Activated CD4-positive, alpha-beta T cell treated with anti-CD3 and anti-CD28 coated beads, Interleukin-2, amount 10 ng/mL, durations not matched to agents 24 days and 14 days (primary cell): ENCODE data around the gene DNAJB8. TPM values are rescaled to one million over a fixed set of nuclear protein-coding genes. Genes with fewer than 3 reads are reported as not detected.

Source experiments
- DNase-seq: peaks from one replicate; pipeline ENCODE4 v3.0.0; 2022
- H3K27ac Mint-ChIP-seq: one replicate; pipeline ENCODE4 v1.8.0; 2022; ENCODE audit warnings: mild to moderate bottlenecking, mixed read lengths
- H3K27me3 Mint-ChIP-seq: one replicate; pipeline ENCODE4 v1.8.0; 2022; ENCODE audit warnings: mixed read lengths
- H3K36me3 Mint-ChIP-seq: one replicate; pipeline ENCODE4 v1.8.0; 2022; ENCODE audit warnings: low read depth, mild to moderate bottlenecking, mixed read lengths
- H3K4me1 Mint-ChIP-seq: one replicate; pipeline ENCODE4 v1.8.0; 2021; ENCODE audit warnings: mixed read lengths
- H3K4me3 Mint-ChIP-seq: one replicate; pipeline ENCODE4 v1.8.0; 2022; ENCODE audit warnings: mild to moderate bottlenecking, moderate library complexity, mixed read lengths
- H3K9me3 Mint-ChIP-seq: one replicate; pipeline ENCODE4 v1.8.0; 2021; ENCODE audit warnings: mixed read lengths
- intact Hi-C: fragments of 100-400 bp; cut with micrococcal nuclease; formaldehyde crosslinking; loops from one replicate; pipeline ENCODE4 v1.15.1; 2023
- total RNA-seq: library from RNA; stranded (reverse); gene quantifications from 2 replicates; pipeline ENCODE4 v1.2.3, GENCODE V29; 2022

Gene DNAJB8
- total RNA-seq, 1 donor from 2014 or later = not detected

DNA sequence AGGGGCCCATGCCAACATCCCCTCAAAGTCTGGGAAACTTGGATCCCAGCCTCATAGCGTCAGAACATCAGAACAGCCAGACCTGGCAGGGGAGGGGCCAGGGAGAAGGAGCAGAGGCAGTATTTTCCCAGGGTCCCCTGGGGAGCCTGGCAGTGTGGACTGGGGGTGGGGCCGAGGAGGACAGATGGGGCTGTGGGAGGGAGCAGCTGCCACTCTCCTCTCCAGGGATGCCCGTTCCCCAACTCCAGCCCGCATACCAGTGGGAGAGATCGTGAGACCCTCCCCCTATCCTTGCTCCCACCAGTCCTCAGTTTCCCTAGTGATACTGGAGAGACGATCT, 6.5 kb upstream of the DNAJB8 start:
- intact Hi-C loops = no loop called here
- Mint-ChIP-seq H3K9me3 (no peaks in the 10 kb centered on the region), H3K36me3 (no peaks in the 10 kb centered on the region), H3K4me1 (no peaks in the 10 kb centered on the region), H3K27ac (no peak overlapping the region), H3K4me3 (no peak overlapping the region), H3K27me3 (peaks cover 15% of the 10 kb centered on the region)
- no peak for DNase-seq

- Mint-ChIP-seq H3K9me3 (no peaks in the 10 kb centered on the region), H3K4me1 (no peaks in the 10 kb centered on the region), H3K27ac (no peak overlapping the region), H3K36me3 (no peaks in the 10 kb centered on the region), H3K4me3 (no peak overlapping the region), H3K27me3 (peaks cover 10% of the 10 kb centered on the region)
- no peak for DNase-seq
- intact Hi-C loops = no loop called here
Measured at GRCh38 chr3:128472449-128473179, 5.9 kb upstream of the DNAJB8 start.

DNA sequence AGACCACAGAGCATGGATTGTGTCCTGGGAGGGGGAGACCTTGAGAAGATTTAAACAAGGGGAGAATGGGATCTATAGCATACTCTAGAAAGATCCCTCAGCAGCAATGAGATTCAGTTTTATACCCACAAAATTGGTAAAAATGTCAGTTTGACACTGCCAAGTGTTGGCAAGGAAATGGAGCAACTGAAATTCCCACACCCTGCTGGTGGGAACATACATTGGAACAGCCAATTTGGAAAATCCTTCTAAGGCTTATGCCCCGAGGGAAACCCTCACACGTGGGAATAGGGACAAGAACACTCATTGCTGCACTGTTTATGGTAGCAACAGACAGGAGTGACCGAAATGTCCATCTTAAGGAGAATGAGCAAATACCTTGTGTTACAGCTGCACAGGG, 5.0 kb upstream of the DNAJB8 start:
- DNase-seq = no peak
- intact Hi-C loops = no loop called here
- H3K4me1 Mint-ChIP-seq = peaks cover 7% of the 10 kb centered on the region
- H3K27me3 Mint-ChIP-seq = peaks cover 13% of the 10 kb centered on the region
- no peaks in the 10 kb centered on the region for H3K9me3 Mint-ChIP-seq
- no peaks in the 10 kb centered on the region for H3K36me3 Mint-ChIP-seq
- H3K4me3 Mint-ChIP-seq = no peak overlapping the region
- H3K27ac Mint-ChIP-seq = no peak overlapping the region

DNA sequence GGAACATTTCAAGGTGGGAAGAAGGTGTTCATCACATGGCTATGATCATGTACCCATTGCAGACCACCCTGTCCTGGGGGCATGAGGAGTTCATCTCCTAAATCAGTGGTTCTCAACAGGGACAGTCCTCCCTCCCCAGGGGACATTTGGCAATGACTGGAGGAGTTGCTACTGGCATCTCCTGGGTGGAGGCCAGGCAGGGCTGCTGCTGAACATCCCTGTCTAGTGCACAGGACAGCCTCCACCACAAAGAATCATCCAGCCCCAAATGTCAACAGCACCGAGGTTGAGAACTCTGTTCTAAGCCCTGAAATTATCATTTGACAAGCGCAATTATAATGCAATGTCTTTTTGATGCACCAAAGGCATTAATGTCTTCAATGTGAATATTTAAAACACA, 4.4 kb upstream of the DNAJB8 start:
- H3K36me3 Mint-ChIP-seq = no peaks in the 10 kb centered on the region
- H3K4me1 Mint-ChIP-seq = peaks cover 7% of the 10 kb centered on the region
- intact Hi-C loops = no loop called here
- H3K27ac Mint-ChIP-seq = no peak overlapping the region
- DNase-seq = no peak
- peaks cover 15% of the 10 kb centered on the region for H3K27me3 Mint-ChIP-seq
- H3K9me3 Mint-ChIP-seq = no peaks in the 10 kb centered on the region
- H3K4me3 Mint-ChIP-seq = no peak overlapping the region

GRCh38 chr3:128470134-128470899, 3.6 kb upstream of the DNAJB8 start:
- Mint-ChIP-seq H3K36me3 (no peaks in the 10 kb centered on the region), H3K4me1 (peaks cover 11% of the 10 kb centered on the region), H3K4me3 (no peak overlapping the region), H3K27me3 (peaks cover 18% of the 10 kb centered on the region), H3K27ac (no peak overlapping the region), H3K9me3 (no peaks in the 10 kb centered on the region)
- intact Hi-C loops = no loop called here
- no peak for DNase-seq

DNA sequence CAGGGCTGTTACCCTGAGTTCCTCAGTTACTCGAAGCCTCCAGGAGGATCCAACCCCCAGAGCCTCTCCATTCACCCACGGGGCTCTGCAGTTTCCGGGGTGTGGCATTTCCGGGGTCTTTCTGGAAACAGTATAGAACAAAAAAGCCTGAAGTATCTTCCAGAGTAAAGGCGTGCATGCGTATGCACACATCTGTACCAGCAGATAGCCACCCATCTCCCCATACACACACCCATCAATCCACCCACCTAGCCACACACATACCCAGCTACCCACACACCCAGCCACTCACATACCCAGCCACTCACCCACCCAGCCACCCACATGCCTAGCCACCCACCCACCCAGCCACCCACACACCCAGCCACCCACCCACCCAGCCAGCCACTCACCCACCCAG, 2.9 kb upstream of the DNAJB8 start:
- no peak overlapping the region for H3K4me3 Mint-ChIP-seq

DNA sequence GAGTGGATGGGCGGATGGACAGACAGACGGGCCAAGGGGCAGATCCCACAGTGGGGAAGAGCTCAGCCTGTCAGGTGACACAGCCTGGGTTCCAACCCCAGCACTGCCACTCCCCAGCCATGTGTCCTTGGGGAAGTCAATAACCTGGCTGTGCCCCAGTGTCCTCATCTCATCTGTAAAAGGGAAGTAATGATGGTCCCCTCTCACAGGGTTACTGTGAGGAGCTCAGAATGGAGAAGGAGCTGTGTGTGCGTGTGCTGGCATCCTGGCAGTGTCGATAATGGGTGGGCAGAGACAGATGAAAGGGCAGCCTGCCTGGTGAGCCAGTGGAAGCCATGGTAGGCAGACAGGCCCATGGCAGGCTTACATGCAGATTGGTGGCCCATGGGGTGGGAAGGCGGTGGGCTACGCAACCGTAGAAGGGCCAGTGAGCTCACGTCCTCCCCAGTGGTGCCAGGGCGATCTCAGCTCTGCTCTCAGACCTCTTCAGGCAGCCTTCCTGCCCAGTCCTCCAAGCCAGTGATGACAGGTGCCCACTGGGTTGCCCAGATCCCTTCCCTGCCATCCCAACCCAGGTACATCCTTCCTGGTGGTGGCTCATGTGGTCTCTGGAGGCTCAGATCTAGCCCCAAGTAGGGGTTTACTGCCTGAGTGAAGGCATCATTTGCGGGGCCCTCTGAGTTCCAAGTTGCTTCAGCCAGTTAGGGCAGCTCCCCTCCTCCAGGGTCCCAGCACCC, 2.3 kb upstream of the DNAJB8 start:
- intact Hi-C loops = loop anchor here (5.0 kb wide), 1 partner anchor 843 kb away; no protein-coding TSS in a partner anchor
- Mint-ChIP-seq H3K4me1 (peaks cover 16% of the 10 kb centered on the region), H3K27ac (no peak overlapping the region), H3K9me3 (no peaks in the 10 kb centered on the region), H3K27me3 (peaks cover 24% of the 10 kb centered on the region), H3K4me3 (no peak overlapping the region), H3K36me3 (no peaks in the 10 kb centered on the region)
- DNase-seq = no peak

More for the DNA sequence above, 2.9 kb upstream of the DNAJB8 start:
- peaks cover 16% of the 10 kb centered on the region for H3K4me1 Mint-ChIP-seq
- H3K9me3 Mint-ChIP-seq = no peaks in the 10 kb centered on the region
- DNase-seq = no peak
- no peaks in the 10 kb centered on the region for H3K36me3 Mint-ChIP-seq
- no peak overlapping the region for H3K27ac Mint-ChIP-seq
- intact Hi-C loops = loop anchor here (5.0 kb wide), 1 partner anchor 843 kb away; no protein-coding TSS in a partner anchor
- peaks cover 21% of the 10 kb centered on the region for H3K27me3 Mint-ChIP-seq

- Mint-ChIP-seq H3K9me3 (no peaks in the 10 kb centered on the region), H3K27me3 (peaks cover 21% of the 10 kb centered on the region), H3K4me1 (peaks cover 16% of the 10 kb centered on the region), H3K4me3 (no peak overlapping the region), H3K36me3 (no peaks in the 10 kb centered on the region), H3K27ac (no peak overlapping the region)
- DNase-seq = no peak
- intact Hi-C loops = loop anchor here (5.0 kb wide), 1 partner anchor 844 kb away; no protein-coding TSS in a partner anchor
Measured at GRCh38 chr3:128468285-128468790, 1.6 kb upstream of the DNAJB8 start.

GRCh38 chr3:128464702-128465101, 2.0 kb downstream of the DNAJB8 start:
- H3K4me1 Mint-ChIP-seq = peaks cover 16% of the 10 kb centered on the region
- no peak for DNase-seq
- no peaks in the 10 kb centered on the region for H3K9me3 Mint-ChIP-seq
- intact Hi-C loops = loop anchor here (5.0 kb wide), 1 partner anchor 848 kb away; no protein-coding TSS in a partner anchor
- H3K36me3 Mint-ChIP-seq = no peaks in the 10 kb centered on the region
- H3K27ac Mint-ChIP-seq = no peak overlapping the region
- peaks cover 21% of the 10 kb centered on the region for H3K27me3 Mint-ChIP-seq
- no peak overlapping the region for H3K4me3 Mint-ChIP-seq

GRCh38 chr3:128464188-128464587, 2.5 kb downstream of the DNAJB8 start:
- H3K9me3 Mint-ChIP-seq = no peaks in the 10 kb centered on the region
- intact Hi-C loops = no loop called here
- H3K36me3 Mint-ChIP-seq = no peaks in the 10 kb centered on the region
- H3K4me1 Mint-ChIP-seq = peaks cover 16% of the 10 kb centered on the region
- no peak overlapping the region for H3K4me3 Mint-ChIP-seq
- no peak for DNase-seq
- peaks cover 21% of the 10 kb centered on the region for H3K27me3 Mint-ChIP-seq
- no peak overlapping the region for H3K27ac Mint-ChIP-seq

GRCh38 chr3:128463771-128464170, 2.9 kb downstream of the DNAJB8 start:
- no peak for DNase-seq
- H3K27ac Mint-ChIP-seq = no peak overlapping the region
- H3K4me1 Mint-ChIP-seq = peaks cover 16% of the 10 kb centered on the region
- no peaks in the 10 kb centered on the region for H3K9me3 Mint-ChIP-seq
- peaks cover 21% of the 10 kb centered on the region for H3K27me3 Mint-ChIP-seq
- intact Hi-C loops = no loop called here
- H3K36me3 Mint-ChIP-seq = no peaks in the 10 kb centered on the region
- no peak overlapping the region for H3K4me3 Mint-ChIP-seq

DNA sequence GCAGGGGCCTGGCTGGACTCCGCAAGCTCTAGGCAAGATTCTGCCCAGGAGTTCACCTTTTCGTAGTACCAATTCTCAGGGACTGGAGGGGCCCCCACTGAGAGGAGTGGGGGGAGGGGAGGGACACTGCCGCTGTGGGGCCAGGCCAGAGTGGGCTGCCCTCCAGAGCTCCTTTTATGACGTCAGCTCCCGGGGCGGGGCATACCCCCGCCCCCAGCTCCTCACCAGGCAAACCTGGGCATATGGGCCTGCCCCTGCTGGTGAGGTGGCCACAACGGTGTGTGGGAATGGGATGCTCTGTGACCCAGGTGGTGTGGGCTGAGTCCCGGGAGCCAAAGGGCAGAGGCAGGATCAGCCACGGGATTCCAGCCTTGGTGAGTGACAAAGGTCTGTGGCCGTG, 3.3 kb downstream of the DNAJB8 start:
- intact Hi-C loops = no loop called here
- no peaks in the 10 kb centered on the region for H3K9me3 Mint-ChIP-seq
- H3K27ac Mint-ChIP-seq = no peak overlapping the region
- H3K4me3 Mint-ChIP-seq = no peak overlapping the region
- DNase-seq = no peak
- H3K27me3 Mint-ChIP-seq = peaks cover 21% of the 10 kb centered on the region
- H3K4me1 Mint-ChIP-seq = peaks cover 16% of the 10 kb centered on the region
- H3K36me3 Mint-ChIP-seq = no peaks in the 10 kb centered on the region

GRCh38 chr3:128462931-128463330, 3.8 kb downstream of the DNAJB8 start:
- DNase-seq = no peak
- Mint-ChIP-seq H3K4me3 (no peak overlapping the region), H3K27me3 (peaks cover 21% of the 10 kb centered on the region), H3K27ac (no peak overlapping the region), H3K36me3 (no peaks in the 10 kb centered on the region), H3K9me3 (no peaks in the 10 kb centered on the region), H3K4me1 (peaks cover 16% of the 10 kb centered on the region)
- intact Hi-C loops = no loop called here
